Heart right ventricle (tissue), 16 donors: Measurements from ENCODE around the gene MICAL2. TPM values are rescaled to one million over a fixed set of nuclear protein-coding genes. Genes with fewer than 3 reads are reported as not detected.

Source experiments
- ATAC-seq, 8 donors: fragments of 200-7000 bp; cut with Tn5 transposase; one replicate each; pipeline ENCODE4 v1.9.1; 2020; ENCODE audit warnings: mild to moderate bottlenecking in 8 of 8, moderate library complexity in 8 of 8, moderate number of reproducible peaks in 1 of 8
- DNase-seq, 2 donors: peaks; one replicate each; pipeline ENCODE4 v3.0.0-alpha.2; 2020
- H3K27ac ChIP-seq, 10 donors: fragments of 200-600 bp; sonication (generic) in 2 of 10; one replicate each; pipeline versions ENCODE4 v1.5.0 to v1.8.0; 2020 to 2022; ENCODE audit warnings: mild to moderate bottlenecking in 3 of 10
- H3K27me3 ChIP-seq, 7 donors: fragments of 200-600 bp; one replicate each; pipeline ENCODE4 v1.8.0; 2021 to 2022; ENCODE audit warnings: mild to moderate bottlenecking in 2 of 7
- H3K36me3 ChIP-seq, 9 donors: fragments of 200-600 bp; sonication (generic) in 1 of 9; one replicate each; pipeline versions ENCODE4 v1.5.0 to v1.8.0; 2020 to 2022; ENCODE audit warnings: mild to moderate bottlenecking in 2 of 9
- H3K4me1 ChIP-seq, 9 donors: fragments of 200-600 bp; sonication (generic) in 1 of 9; one replicate each; pipeline versions ENCODE4 v1.5.0 to v1.8.0; 2020 to 2022; ENCODE audit warnings: mild to moderate bottlenecking in 4 of 9
- H3K4me3 ChIP-seq, 10 donors: fragments of 200-600 bp; sonication (generic) in 2 of 10; one replicate each; pipeline versions ENCODE4 v1.5.0 to v1.8.0; 2020 to 2022; ENCODE audit warnings: mild to moderate bottlenecking in 7 of 10, moderate library complexity in 2 of 10
- H3K9me3 ChIP-seq, 11 donors: fragments of 200-600 bp in 10 of 11; sonication (generic) in 2 of 11; one replicate each; pipeline versions ENCODE4 v1.5.0 to v1.8.0; 2013 to 2022; ENCODE audit warnings: mild to moderate bottlenecking in 2 of 11, control low read depth in 1 of 11, moderate library complexity in 1 of 11
- WGBS, 2 donors: extraction: QIAGEN DNeasy Blood & Tissue Kit; methylation state at CpG; one replicate each; pipeline ENCODE4 v1.1.7; 2013; ENCODE audit warnings: inconsistent platforms in 1 of 2; 5-methylcytosine and 5-hydroxymethylcytosine counted together
- intact Hi-C, 10 donors: fragments of 100-400 bp; cut with DNase I; formaldehyde crosslinking; loops; one replicate each; pipeline versions ENCODE4 v1.11.1 to v1.14.2; 2022
- polyA plus RNA-seq, 2 donors: library from polyadenylated mRNA; stranded (reverse); fragments of 200-250 nt; gene quantifications; one replicate each; pipeline ENCODE4 v1.2.3, GENCODE V29; 2013
- total RNA-seq, 10 donors: library from RNA; stranded (reverse); fragmentation: NEBNext Ultra II Directional in 3 of 10; extraction: Animal tissue kit (Norgen Biotek cat#: 25700) in 3 of 10; gene quantifications; one replicate each; pipeline versions ENCODE4 v1.2.1 to v1.2.4, GENCODE V29; 2021 to 2023
- TF ChIP-seq, protein P1 (sequence below), 9 donors: fragments of 200-600 bp; sonication (generic) in 2 of 9; IDR thresholded peaks; one replicate each; pipeline versions ENCODE4 v1.5.0 to v1.8.0; 2021 to 2022; ENCODE audit warnings: antibody characterized with exemption in 9 of 9, mild to moderate bottlenecking in 5 of 9, moderate library complexity in 1 of 9
- donor health status: Arrhythmogenic right ventricular cardiomyopathy.
- donor health status: ischemic (EF 13 %, LVEDD 7.1; RV severe dilation, severe dysfunction).
- donor health status: healthy with polysubstance abuse.
- donor health status: DM: no; HTN: yes; CAD: no.
- donor health status: DM: no; HTN: no; CAD: no.
- donor health status: ischemic (EF 25% LVEDD 6.9; RV normal size, moderate dysfunction).
- donor health status: ischemic (EF 25% LVEDD 5.7; RV mildly dilated, moderate dysfunction).
- donor health status: healthy.
- donor health status: DM: yes; HTN: yes; CAD: no.
- donor health status: Ischemic cardiomyopathy.
- donor health status: ischemic (EF 35%, LVEDD 5.7; RV mildly dilated, moderate dysfunction).
- donor health status: nonischemic (EF 11% LVEDD 7.7; RV severe dilation, severe dysfunction).
- donor health status: DM: yes; HTN: yes; CAD: no.
- donor health status: PGD.
- donor health status: ischemic (EF 29% LVEDD 5.4; RV normal size, mild dysfunction).
- donor health status: nonischemic (EF 23%, LVEDD 6.1; RV moderate dilation, normal function).

The MICAL2 gene
- total and polyA plus RNA-seq, 12 donors, result 32.5 to 95.7 (median 70.5) TPM

DNA sequence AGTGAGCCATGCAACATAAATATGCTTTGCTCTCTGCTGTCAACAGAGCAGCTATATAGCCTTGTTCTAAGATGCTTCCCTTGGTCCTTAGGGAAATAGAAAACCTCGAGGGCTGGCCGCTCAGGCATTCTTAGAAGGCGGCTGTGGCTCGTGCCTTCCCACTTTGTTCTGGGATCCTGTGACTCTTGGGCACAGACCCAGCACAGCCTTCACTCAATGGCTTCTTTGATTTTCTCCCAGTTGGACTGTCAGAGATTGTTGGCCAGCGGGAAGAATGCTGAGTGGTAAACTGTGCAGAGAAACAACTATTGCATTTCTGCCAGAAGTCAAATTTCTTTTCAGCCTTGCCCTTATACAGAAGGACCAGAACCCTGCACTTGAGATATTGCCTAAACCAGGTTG, 9.5 kb upstream of the MICAL2 start:
- TF ChIP-seq, protein P1, sequence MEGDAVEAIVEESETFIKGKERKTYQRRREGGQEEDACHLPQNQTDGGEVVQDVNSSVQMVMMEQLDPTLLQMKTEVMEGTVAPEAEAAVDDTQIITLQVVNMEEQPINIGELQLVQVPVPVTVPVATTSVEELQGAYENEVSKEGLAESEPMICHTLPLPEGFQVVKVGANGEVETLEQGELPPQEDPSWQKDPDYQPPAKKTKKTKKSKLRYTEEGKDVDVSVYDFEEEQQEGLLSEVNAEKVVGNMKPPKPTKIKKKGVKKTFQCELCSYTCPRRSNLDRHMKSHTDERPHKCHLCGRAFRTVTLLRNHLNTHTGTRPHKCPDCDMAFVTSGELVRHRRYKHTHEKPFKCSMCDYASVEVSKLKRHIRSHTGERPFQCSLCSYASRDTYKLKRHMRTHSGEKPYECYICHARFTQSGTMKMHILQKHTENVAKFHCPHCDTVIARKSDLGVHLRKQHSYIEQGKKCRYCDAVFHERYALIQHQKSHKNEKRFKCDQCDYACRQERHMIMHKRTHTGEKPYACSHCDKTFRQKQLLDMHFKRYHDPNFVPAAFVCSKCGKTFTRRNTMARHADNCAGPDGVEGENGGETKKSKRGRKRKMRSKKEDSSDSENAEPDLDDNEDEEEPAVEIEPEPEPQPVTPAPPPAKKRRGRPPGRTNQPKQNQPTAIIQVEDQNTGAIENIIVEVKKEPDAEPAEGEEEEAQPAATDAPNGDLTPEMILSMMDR (IDR thresholded peaks at IDR 0.05), result no peak
- peaks cover 0 to 56% (median 34%) of the 10 kb centered on the region in 9 donors for H3K4me1 ChIP-seq
- no peak for DNase-seq
- intact Hi-C loops, result loop anchor here in 1 of 10 donors (5.0 kb wide), 1 partner anchor 61 kb away; no protein-coding TSS in a partner anchor
- H3K9me3 ChIP-seq, result no peaks in the 10 kb centered on the region
- H3K27ac ChIP-seq, result no peak overlapping the region
- 30 to 31% methylated on average over 5 of the region's 5 CpGs for WGBS, 2 donors
- H3K27me3 ChIP-seq, result no peaks in the 10 kb centered on the region
- H3K36me3 ChIP-seq, result no peaks in the 10 kb centered on the region
- peak in 7 of 8 donors; percentile 20 to 79 (median 55) for ATAC-seq
- H3K4me3 ChIP-seq, result no peak overlapping the region

DNA sequence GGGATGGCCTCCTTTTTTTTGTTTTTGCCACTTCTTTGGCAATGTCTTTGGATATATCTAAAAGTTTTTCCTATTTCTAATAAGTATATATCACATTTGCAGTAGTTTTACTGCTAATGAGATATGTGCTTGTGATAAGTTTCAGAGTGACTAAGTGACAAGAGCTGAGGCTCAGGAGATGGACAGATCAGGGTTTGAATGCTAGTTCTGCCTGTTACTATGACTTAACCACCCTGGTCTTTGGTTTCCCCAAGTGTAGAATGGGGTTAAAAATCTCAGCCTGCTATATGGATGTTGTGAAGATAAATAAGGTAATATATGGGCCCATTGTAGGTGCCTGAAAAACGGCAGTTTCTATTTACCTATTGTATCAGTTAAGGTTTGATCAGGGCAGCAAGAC, 9.1 kb upstream of the MICAL2 start:
- no peaks in the 10 kb centered on the region for H3K36me3 ChIP-seq
- H3K9me3 ChIP-seq, result no peaks in the 10 kb centered on the region
- H3K4me1 ChIP-seq, result peaks cover 0 to 61% (median 34%) of the 10 kb centered on the region in 9 donors
- WGBS, 2 donors, result 70 to 82% methylated on average over 1 of the region's 1 CpG
- H3K4me3 ChIP-seq, result no peak overlapping the region
- TF ChIP-seq, protein P1 (IDR thresholded peaks at IDR 0.05), result no peak
- no peak for ATAC-seq
- DNase-seq, result no peak
- H3K27me3 ChIP-seq, result no peaks in the 10 kb centered on the region
- no peak overlapping the region for H3K27ac ChIP-seq
- intact Hi-C loops, result loop anchor here in 1 of 10 donors (5.0 kb wide), 1 partner anchor 61 kb away; no protein-coding TSS in a partner anchor

DNA sequence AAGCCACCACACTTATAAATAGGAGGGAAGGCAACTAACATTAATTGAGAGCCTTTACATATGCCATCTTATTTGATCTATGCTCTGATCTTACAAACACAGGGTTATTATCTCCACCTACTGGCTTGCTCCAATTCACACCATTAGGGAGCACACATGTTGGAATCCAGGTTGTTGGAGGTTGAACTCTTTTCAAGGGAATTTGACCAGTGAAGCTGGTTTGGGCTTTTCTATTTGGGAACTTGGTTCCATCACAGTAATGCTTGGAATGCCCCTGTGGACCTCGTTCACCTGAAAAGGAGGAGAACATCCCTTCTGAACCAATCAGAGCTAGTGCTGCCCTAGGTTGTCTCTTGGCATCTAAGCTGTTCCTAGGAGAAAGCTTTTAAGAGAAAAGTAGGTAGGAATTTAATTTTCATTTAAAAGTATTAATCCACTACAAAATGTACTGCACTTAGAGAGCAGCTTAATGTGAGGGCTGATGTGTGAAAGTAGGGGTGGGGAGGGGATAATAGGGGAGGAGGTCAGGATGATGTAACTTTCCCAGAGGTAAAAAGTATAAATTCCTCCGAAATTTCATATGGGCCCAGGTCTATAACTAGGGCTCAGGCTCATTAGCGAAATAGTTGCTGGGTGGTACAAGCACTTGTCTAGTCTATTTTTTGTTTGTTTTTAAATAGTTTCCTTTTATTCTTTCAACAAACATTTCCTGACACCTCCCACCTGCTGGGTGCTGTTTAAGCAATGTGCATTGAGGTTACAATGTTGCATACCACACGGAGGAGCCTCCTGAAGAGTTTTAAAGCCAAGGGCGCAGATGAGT, 7.6 kb upstream of the MICAL2 start:
- intact Hi-C loops, result loop anchor here in 1 of 10 donors (5.0 kb wide), 1 partner anchor 60 kb away; no protein-coding TSS in a partner anchor
- Histone ChIP-seq H3K4me1 (peaks cover 0 to 65% (median 34%) of the 10 kb centered on the region in 9 donors), H3K4me3 (no peak overlapping the region), H3K27ac (no peak overlapping the region), H3K27me3 (no peaks in the 10 kb centered on the region), H3K9me3 (no peaks in the 10 kb centered on the region), H3K36me3 (no peaks in the 10 kb centered on the region)
- DNase-seq (no peak), ATAC-seq (no peak)
- 72 to 75% methylated on average over 5 of the region's 5 CpGs for WGBS, 2 donors
- TF ChIP-seq, protein P1 (IDR thresholded peaks at IDR 0.05), result peak in 1 of 9 donors; percentile 13

DNA sequence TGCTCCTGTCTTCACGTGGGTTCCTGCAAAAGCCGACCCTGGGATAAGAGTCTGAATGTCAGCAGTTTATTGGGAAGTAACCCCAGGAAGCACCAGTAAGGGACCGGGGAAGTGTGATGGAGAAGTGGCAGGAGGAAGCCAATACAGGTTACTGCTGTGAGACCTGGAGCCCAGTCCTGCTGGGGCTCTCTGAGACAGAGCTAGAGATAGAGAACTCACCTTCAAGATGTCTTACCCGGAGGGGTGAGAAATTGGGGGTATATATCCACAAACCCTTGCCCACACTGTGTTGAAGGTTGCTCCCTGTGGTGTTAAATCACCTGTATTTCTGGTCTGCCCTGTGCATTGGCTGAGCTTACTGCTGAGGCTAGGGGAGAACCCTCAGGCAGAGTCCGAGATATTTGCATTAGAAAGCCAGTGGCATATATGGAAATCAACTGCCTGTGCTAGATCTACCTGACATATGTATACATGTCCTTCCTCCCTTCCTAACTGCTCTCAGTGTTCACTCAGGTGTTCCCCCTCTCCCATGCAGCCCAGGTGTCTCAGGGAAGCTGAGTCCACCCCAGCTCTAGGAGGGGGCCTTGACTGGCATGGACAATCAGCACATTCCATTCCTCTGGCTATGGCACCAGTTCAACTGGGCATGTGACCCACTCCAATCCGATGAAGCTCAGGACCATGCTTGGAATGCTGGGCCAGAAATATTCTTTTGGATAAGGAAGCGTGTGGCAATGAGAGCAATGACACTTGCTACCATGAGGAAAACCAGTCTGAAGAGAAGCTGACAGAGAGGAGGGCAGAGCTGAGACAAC, 6.8 kb upstream of the MICAL2 start:
- H3K27me3 ChIP-seq, result no peaks in the 10 kb centered on the region
- TF ChIP-seq, protein P1 (IDR thresholded peaks at IDR 0.05), result no peak
- peaks cover 0 to 65% (median 34%) of the 10 kb centered on the region in 9 donors for H3K4me1 ChIP-seq
- WGBS, 2 donors, result 55 to 63% methylated on average over 7 of the region's 7 CpGs
- ATAC-seq (peak in 7 of 8 donors; percentile 32 to 75 (median 56)), DNase-seq (no peak)
- peak overlapping the region in 5 of 10 donors; percentile 15 to 70 (median 50) for H3K27ac ChIP-seq
- no peaks in the 10 kb centered on the region for H3K9me3 ChIP-seq
- H3K36me3 ChIP-seq, result no peaks in the 10 kb centered on the region
- intact Hi-C loops, result loop anchor here in 1 of 10 donors (5.0 kb wide), 1 partner anchor 59 kb away; no protein-coding TSS in a partner anchor
- H3K4me3 ChIP-seq, result no peak overlapping the region
